Measurements from ENCODE around the gene BPGM. TPM values are rescaled to one million over a fixed set of nuclear protein-coding genes. Genes with fewer than 3 reads are reported as not detected.

The BPGM gene
- total and polyA plus RNA-seq, 9 of the 15 experiments (the other 6 are each of a cell fraction or from before 2014, with no cell fraction given), result 14.1 to 46.1 (median 21.2) TPM

DNA sequence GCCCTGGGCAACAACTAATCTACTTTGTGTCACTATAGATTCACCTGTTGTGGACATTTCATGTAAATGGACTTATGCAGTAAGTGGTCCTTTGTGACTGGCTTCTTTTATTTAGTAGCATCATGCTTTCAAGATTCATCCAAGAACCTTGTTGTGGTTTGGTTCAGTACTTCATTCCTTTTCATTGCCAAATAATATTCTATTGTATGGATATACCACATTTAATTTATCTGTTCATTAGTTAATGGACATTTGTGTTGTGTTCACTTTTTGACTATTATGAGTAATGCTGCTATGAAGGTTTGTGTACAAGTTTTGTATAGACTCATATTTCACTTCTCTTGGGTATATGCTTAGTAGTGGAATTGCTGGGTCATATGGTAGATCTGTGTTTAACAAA, 27.8 kb downstream of the BPGM start:
- no peaks in the 10 kb centered on the region; the same call in 2 of the 3 replicates for H3K36me3 ChIP-seq (ENCODE audit: control insufficient read depth, insufficient read depth, low read length)
- FAIRE-seq (no peak), ATAC-seq (no peak), DNase-seq (ENCODE audit: extremely low read depth in 1 of 4, low spot score in 3 of 4) (no peak)
- no peaks in the 10 kb centered on the region for H3K79me2 ChIP-seq (ENCODE audit: control insufficient read depth, insufficient read depth, low read length)
- in situ Hi-C loops (cut with MboI), result loop anchor here (25.0 kb wide), 1 partner anchor 1288 kb away; no protein-coding TSS in a partner anchor
- no peaks in the 10 kb centered on the region; the same call in 1 of the 2 replicates for H3K9me3 ChIP-seq (replicated peaks; ENCODE audit: control insufficient read depth, insufficient read depth, low read depth, low read length)
- no peak overlapping the region for H3K27ac ChIP-seq (ENCODE audit: extremely low read depth, low read depth, low read length)
- ChIA-PET POLR2A (no interaction called here), CTCF (ENCODE audit: low intra/inter-chr PET ratio) (no interaction called here)
- no TSS peak for BruUV-seq (replicated peaks)
- H3K9ac ChIP-seq (ENCODE audit: insufficient read depth in 1 of 2, low read depth in 2 of 2, low read length in 2 of 2), result no peak overlapping the region
- no peak overlapping the region for H2AFZ ChIP-seq (ENCODE audit: low read depth, low read length)
- no peak overlapping the region for H3K4me3 ChIP-seq
- no peaks in the 10 kb centered on the region for H4K20me1 ChIP-seq (replicated peaks; ENCODE audit: control insufficient read depth, insufficient read depth, low read length)
- H3K4me1 ChIP-seq (replicated peaks in 1 of 2; ENCODE audit: control insufficient read depth in 2 of 2, insufficient read depth in 2 of 2, low read length in 2 of 2), result peaks cover 0 to 16% of the 10 kb centered on the region in 2 experiments; a peak in 4 of 5 replicates
- H3K9me1 ChIP-seq (ENCODE audit: control insufficient read depth, insufficient read depth, low read length), result no peaks in the 10 kb centered on the region
- intact Hi-C loops (cut with micrococcal nuclease), result no loop called here
- H3K4me2 ChIP-seq (ENCODE audit: insufficient read depth, low read length), result no peak overlapping the region
- H3K27me3 ChIP-seq (ENCODE audit: control insufficient read depth in 2 of 2, insufficient read depth in 2 of 2, low read length in 2 of 2), result no peaks in the 10 kb centered on the region
- no peak for TF ChIP-seq ZNF184 (CRISPR knock-in tag; IDR thresholded peaks at IDR 0.05)
- no peak for TF ChIP-seq KLF13 (tag; IDR thresholded peaks at IDR 0.05; ENCODE audit: borderline replicate concordance, low read depth)
- no peak for TF ChIP-seq ZNF124 (CRISPR knock-in tag; IDR thresholded peaks at IDR 0.05)
- no peak for TF ChIP-seq ZBTB1 (CRISPR knock-in tag; IDR thresholded peaks at IDR 0.05; ENCODE audit: borderline replicate concordance, low read depth)
- TF ChIP-seq, protein P1, sequence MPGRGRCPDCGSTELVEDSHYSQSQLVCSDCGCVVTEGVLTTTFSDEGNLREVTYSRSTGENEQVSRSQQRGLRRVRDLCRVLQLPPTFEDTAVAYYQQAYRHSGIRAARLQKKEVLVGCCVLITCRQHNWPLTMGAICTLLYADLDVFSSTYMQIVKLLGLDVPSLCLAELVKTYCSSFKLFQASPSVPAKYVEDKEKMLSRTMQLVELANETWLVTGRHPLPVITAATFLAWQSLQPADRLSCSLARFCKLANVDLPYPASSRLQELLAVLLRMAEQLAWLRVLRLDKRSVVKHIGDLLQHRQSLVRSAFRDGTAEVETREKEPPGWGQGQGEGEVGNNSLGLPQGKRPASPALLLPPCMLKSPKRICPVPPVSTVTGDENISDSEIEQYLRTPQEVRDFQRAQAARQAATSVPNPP (IDR thresholded peaks at IDR 0.05; ENCODE audit: borderline replicate concordance, insufficient read depth, insufficient read length), result no peak
- TF ChIP-seq, protein P2, sequence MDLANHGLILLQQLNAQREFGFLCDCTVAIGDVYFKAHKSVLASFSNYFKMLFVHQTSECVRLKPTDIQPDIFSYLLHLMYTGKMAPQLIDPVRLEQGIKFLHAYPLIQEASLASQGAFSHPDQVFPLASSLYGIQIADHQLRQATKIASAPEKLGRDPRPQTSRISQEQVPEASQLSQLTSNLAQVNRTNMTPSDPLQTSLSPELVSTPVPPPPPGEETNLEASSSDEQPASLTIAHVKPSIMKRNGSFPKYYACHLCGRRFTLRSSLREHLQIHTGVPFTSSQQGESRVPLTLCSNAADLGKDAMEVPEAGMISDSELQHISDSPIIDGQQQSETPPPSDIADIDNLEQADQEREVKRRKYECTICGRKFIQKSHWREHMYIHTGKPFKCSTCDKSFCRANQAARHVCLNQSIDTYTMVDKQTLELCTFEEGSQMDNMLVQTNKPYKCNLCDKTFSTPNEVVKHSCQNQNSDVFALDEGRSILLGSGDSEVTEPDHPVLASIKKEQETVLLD (IDR thresholded peaks at IDR 0.05), result no peak
- TF ChIP-seq, protein P3, sequence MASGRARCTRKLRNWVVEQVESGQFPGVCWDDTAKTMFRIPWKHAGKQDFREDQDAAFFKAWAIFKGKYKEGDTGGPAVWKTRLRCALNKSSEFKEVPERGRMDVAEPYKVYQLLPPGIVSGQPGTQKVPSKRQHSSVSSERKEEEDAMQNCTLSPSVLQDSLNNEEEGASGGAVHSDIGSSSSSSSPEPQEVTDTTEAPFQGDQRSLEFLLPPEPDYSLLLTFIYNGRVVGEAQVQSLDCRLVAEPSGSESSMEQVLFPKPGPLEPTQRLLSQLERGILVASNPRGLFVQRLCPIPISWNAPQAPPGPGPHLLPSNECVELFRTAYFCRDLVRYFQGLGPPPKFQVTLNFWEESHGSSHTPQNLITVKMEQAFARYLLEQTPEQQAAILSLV (tag; IDR thresholded peaks at IDR 0.05), result no peak
- TF ChIP-seq MEF2A (IDR thresholded peaks at IDR 0.05; ENCODE audit: control insufficient read depth, low read depth, low read length), result no peak
- TF ChIP-seq, protein P4, sequence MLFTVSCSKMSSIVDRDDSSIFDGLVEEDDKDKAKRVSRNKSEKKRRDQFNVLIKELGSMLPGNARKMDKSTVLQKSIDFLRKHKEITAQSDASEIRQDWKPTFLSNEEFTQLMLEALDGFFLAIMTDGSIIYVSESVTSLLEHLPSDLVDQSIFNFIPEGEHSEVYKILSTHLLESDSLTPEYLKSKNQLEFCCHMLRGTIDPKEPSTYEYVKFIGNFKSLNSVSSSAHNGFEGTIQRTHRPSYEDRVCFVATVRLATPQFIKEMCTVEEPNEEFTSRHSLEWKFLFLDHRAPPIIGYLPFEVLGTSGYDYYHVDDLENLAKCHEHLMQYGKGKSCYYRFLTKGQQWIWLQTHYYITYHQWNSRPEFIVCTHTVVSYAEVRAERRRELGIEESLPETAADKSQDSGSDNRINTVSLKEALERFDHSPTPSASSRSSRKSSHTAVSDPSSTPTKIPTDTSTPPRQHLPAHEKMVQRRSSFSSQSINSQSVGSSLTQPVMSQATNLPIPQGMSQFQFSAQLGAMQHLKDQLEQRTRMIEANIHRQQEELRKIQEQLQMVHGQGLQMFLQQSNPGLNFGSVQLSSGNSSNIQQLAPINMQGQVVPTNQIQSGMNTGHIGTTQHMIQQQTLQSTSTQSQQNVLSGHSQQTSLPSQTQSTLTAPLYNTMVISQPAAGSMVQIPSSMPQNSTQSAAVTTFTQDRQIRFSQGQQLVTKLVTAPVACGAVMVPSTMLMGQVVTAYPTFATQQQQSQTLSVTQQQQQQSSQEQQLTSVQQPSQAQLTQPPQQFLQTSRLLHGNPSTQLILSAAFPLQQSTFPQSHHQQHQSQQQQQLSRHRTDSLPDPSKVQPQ (CRISPR knock-in tag; IDR thresholded peaks at IDR 0.05; ENCODE audit: borderline replicate concordance), result no peak
- no peak; a peak in 1 of 3 replicates for TF ChIP-seq CBX3 (IDR thresholded peaks at IDR 0.05; ENCODE audit: borderline replicate concordance in 1 of 2, low read length in 2 of 2)
- no peak for TF ChIP-seq ARID1B (IDR thresholded peaks at IDR 0.05)
- TF ChIP-seq U2AF2 (optimal IDR thresholded peaks at IDR 0.05; ENCODE audit: low read depth, low read length), result no peak
- TF ChIP-seq ZNF146 (CRISPR knock-in tag; IDR thresholded peaks at IDR 0.05; ENCODE audit: unreplicated experiment), result peak; percentile 81
- no peak for TF ChIP-seq TCFL5 (CRISPR knock-in tag; conservative IDR thresholded peaks at IDR 0.05)
- TF ChIP-seq KDM1A (IDR thresholded peaks at IDR 0.05), result 0 out of 4 replicates have a peak, but pooled peaks of 1 of the 2 experiments have one; percentile 21
- no peak for TF ChIP-seq FOXK1 (CRISPR knock-in tag; IDR thresholded peaks at IDR 0.05; ENCODE audit: borderline replicate concordance)
- TF ChIP-seq, protein P5, sequence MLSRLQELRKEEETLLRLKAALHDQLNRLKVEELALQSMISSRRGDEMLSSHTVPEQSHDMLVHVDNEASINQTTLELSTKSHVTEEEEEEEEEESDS (CRISPR knock-in tag; IDR thresholded peaks at IDR 0.05), result no peak

Measured in K562 (cell line).